HCT116 (cell line): ENCODE data around the gene DENND1C. TPM values are rescaled to one million over a fixed set of nuclear protein-coding genes. Genes with fewer than 3 reads are reported as not detected.

ENCODE experiments used
- ATAC-seq: fragments of 200-7000 bp; cut with Tn5 transposase; 2 replicates; pipeline ENCODE4 v1.9.1; 2020; ENCODE audit warnings: mild to moderate bottlenecking, moderate library complexity
- BruUV-seq: library from RNA; stranded (reverse); fragments of 400-500 nt; replicated peaks from 2 replicates; lab custom pipeline; 2021; lab: Mats Ljungman, UMichigan
- CTCF ChIA-PET: fragments of 300-600 bp; sonication (Branson Sonifier 250); formaldehyde crosslinking; loops from one replicate; lab custom pipeline; 2021; ENCODE audit warnings: antibody characterized with exemption; lab: Charles Lee
- POLR2A ChIA-PET: fragments of 300-600, 350-600 bp; sonication (Branson Sonifier 250); formaldehyde crosslinking; loops from one replicate; lab custom pipeline; 2021; ENCODE audit warnings: antibody characterized with exemption; lab: Charles Lee
- RAD21 ChIA-PET, 2 experiments: fragments of 300-600 bp; sonication (Branson Sonifier 250); formaldehyde crosslinking; loops; one replicate each; lab custom pipeline; 2023; ENCODE audit warnings: low total read pairs in 2 of 2; ENCODE audit not compliant: uncharacterized antibody in 2 of 2, unreplicated experiment in 2 of 2, low non-redundant PET in 1 of 2; lab: Charles Lee
- DNase-seq: peaks from one replicate; pipeline ENCODE4 v3.0.0-alpha.2; 2010; ENCODE audit warnings: low read depth, low spot score
- H2AFZ ChIP-seq: fragments of 200-600 bp; shearing (Covaris generic), sonication (generic); 2 replicates; pipeline ENCODE4 v1.6.1; 2017; ENCODE audit warnings: low read depth, mixed run types, mixed read lengths, antibody characterized with exemption, low read length; ENCODE audit not compliant: poor library complexity, severe bottlenecking
- H3K27ac ChIP-seq: 2 replicates; pipeline ENCODE4 v1.5.1; 2012; ENCODE audit warnings: low read depth, low read length
- H3K27me3 ChIP-seq: fragments of 200-600 bp; sonication (generic); 2 replicates; pipeline ENCODE4 v1.6.1; 2016; ENCODE audit warnings: mixed run types, low read length, mixed read lengths; ENCODE audit not compliant: insufficient read depth
- H3K36me3 ChIP-seq, 2 experiments: fragments of 200-500 bp in 1 of 2; fragments of 200-600 bp in 1 of 2; sonication (Bioruptor generic) in 1 of 2; sonication (generic) in 1 of 2; 2 replicates each; pipeline versions ENCODE4 v1.5.1 to v1.6.1; 2014 to 2016; ENCODE audit warnings: low read length in 2 of 2, inconsistent platforms in 1 of 2, mixed read lengths in 1 of 2, mixed run types in 1 of 2; ENCODE audit not compliant: insufficient read depth in 2 of 2, control insufficient read depth in 1 of 2
- H3K4me1 ChIP-seq, 2 experiments: fragments of 200-600 bp in 1 of 2; sonication (generic) in 1 of 2; 2 replicates each; pipeline versions ENCODE4 v1.5.1 to v1.6.1; 2012 to 2017; ENCODE audit warnings: low read length in 2 of 2, inconsistent platforms in 1 of 2, mild to moderate bottlenecking in 1 of 2, mixed read lengths in 1 of 2, mixed run types in 1 of 2, moderate library complexity in 1 of 2; ENCODE audit not compliant: insufficient read depth in 2 of 2, control insufficient read depth in 1 of 2
- H3K4me2 ChIP-seq: fragments of 200-600 bp; sonication (generic); 2 replicates; pipeline ENCODE4 v1.6.1; 2017; ENCODE audit warnings: mixed run types, low read length, mixed read lengths
- H3K4me3 ChIP-seq, 2 experiments: fragments of 200-600 bp in 1 of 2; sonication (generic) in 1 of 2; replicated peaks in 1 of 2; 2 replicates each; pipeline ENCODE4 v1.5.1; 2011 to 2016; ENCODE audit warnings: low read length in 2 of 2, control low read depth in 1 of 2, low read depth in 1 of 2, mild to moderate bottlenecking in 1 of 2, mixed read lengths in 1 of 2, mixed run types in 1 of 2
- H3K79me2 ChIP-seq: fragments of 200-600 bp; sonication (generic); 2 replicates; pipeline ENCODE4 v1.6.1; 2017; ENCODE audit warnings: mild to moderate bottlenecking, mixed run types, low read length, moderate library complexity, mixed read lengths; ENCODE audit not compliant: insufficient read depth
- H3K9ac ChIP-seq: fragments of 200-600 bp; sonication (generic); 2 replicates; pipeline ENCODE4 v1.6.1; 2016; ENCODE audit warnings: low read length, mixed read lengths
- H3K9me2 ChIP-seq: fragments of 200-600 bp; sonication (generic), shearing (Covaris generic); 2 replicates; pipeline ENCODE4 v1.6.1; 2017; ENCODE audit warnings: mixed run types, mild to moderate bottlenecking, moderate library complexity; ENCODE audit not compliant: insufficient read depth
- H3K9me3 ChIP-seq, 2 experiments: fragments of 200-500 bp in 1 of 2; fragments of 200-600 bp in 1 of 2; sonication (Bioruptor generic) in 1 of 2; sonication (generic) in 1 of 2; 2 replicates each; pipeline ENCODE4 v1.6.1; 2014 to 2017; ENCODE audit warnings: low read length in 2 of 2, mixed read lengths in 2 of 2, inconsistent platforms in 1 of 2, low read depth in 1 of 2, mild to moderate bottlenecking in 1 of 2, mixed run types in 1 of 2, moderate library complexity in 1 of 2; ENCODE audit not compliant: control insufficient read depth in 1 of 2, insufficient read depth in 1 of 2
- H4K20me1 ChIP-seq: fragments of 200-600 bp; sonication (generic), shearing (Covaris generic); 2 replicates; pipeline ENCODE4 v1.6.1; 2017; ENCODE audit warnings: mixed run types, mild to moderate bottlenecking, moderate library complexity; ENCODE audit not compliant: insufficient read depth
- FOSL1 ChIP-seq: IDR thresholded peaks from 2 replicates; pipeline ENCODE4 v1.6.1; 2012; ENCODE audit warnings: low read depth
- POLR2AphosphoS5 ChIP-seq: IDR thresholded peaks from 2 replicates; pipeline ENCODE4 v1.6.1; 2011; ENCODE audit warnings: mild to moderate bottlenecking, low read depth, low read length, moderate library complexity
- RAD21 ChIP-seq: IDR thresholded peaks from 2 replicates; pipeline ENCODE4 v1.6.1; 2012; ENCODE audit warnings: low read depth, mild to moderate bottlenecking
- SRF ChIP-seq: IDR thresholded peaks from 2 replicates; pipeline ENCODE4 v1.6.1; 2012; ENCODE audit warnings: low read depth
- YY1 ChIP-seq: IDR thresholded peaks from 2 replicates; pipeline ENCODE4 v1.6.1; 2011; ENCODE audit warnings: low read length, low read depth, moderate library complexity, mild to moderate bottlenecking; ENCODE audit not compliant: insufficient replicate concordance; ENCODE audit errors: extremely low read depth
- ZFX ChIP-seq: fragments of 450-650 bp; IDR thresholded peaks from 2 replicates; pipeline ENCODE4 v1.6.1; 2017
- intact Hi-C: fragments of 100-400 bp; cut with micrococcal nuclease; formaldehyde crosslinking; loops from 2 replicates; pipeline ENCODE4 v1.10.0; 2022
- total RNA-seq: library from RNA; stranded (reverse); gene quantifications from one replicate; pipeline ENCODE4 v1.2.1, GENCODE V29; 2021; ENCODE audit not compliant: unreplicated experiment
- TF ChIP-seq, protein P1 (sequence below): IDR thresholded peaks from 2 replicates; pipeline ENCODE4 v1.6.1; 2012; ENCODE audit warnings: low read depth
- TF ChIP-seq, protein P2 (sequence below): IDR thresholded peaks from 2 replicates; pipeline ENCODE4 v1.6.1; 2011; ENCODE audit warnings: mild to moderate bottlenecking, low read length, moderate library complexity; ENCODE audit not compliant: insufficient replicate concordance; ENCODE audit errors: extremely low read depth
- TF ChIP-seq, protein P3 (sequence below), 3 experiments: fragments of 200-600 bp in 1 of 3; sonication (generic) in 1 of 3; IDR thresholded peaks in 2 of 3; conservative IDR thresholded peaks in 1 of 3; 2 replicates each; pipeline ENCODE4 v1.5.1; 2012 to 2017; ENCODE audit warnings: low read depth in 2 of 3, low read length in 2 of 3, antibody characterized with exemption in 1 of 3, borderline replicate concordance in 1 of 3, control low read depth in 1 of 3, mild to moderate bottlenecking in 1 of 3, mixed read lengths in 1 of 3, mixed run types in 1 of 3, moderate library complexity in 1 of 3; ENCODE audit not compliant: insufficient read depth in 1 of 3

DENND1C gene
- total RNA-seq, 1 experiment from 2014 or later: 0.54 TPM

DNA sequence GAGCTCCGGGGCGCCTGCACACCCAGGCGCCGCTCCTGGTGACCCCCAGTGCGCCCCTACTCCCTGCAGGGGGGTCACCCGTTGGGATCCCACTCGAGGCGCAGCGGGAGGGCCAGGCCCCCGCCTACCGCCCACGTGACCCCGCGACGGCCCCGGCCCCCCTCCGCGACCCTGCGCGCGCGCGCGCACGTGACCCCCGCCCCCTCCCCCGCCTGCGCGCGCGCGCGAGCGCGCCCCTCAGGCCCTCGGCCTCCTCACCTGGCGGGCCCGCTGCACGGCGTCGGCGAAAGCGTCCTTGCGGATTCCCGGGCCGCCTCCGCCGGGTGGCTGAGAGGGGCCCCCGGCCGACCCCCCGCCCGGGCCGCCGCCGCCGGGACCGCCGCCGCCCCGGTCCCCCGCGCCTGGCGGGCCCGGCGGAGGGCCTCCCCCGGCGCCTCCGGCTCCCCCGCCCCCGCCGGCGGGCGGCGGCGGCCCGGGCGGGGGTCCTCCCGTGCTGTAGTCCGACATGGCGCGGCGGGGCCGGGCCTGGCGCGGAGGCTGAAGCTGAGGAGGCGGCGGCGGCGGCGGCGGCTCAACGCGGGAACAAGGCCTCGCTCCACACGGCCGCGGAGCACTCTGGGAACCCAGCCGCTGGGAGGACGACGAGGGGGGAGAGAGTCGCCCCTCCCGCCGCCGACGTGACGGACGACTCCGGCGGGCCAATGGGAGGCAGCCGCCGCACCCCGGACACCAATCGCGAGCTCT is 57.2 kb downstream of the DENND1C start, which contains the start of gene KHSRP:
Gene KHSRP (minus strand): TSS at position 617 of the 744 bp plus-strand sequence. CDS start 110 bp downstream, at position 507.
- Histone ChIP-seq H3K27ac (peak within 1 kb of the TSS; percentile 85), H2AFZ (no peak within 1 kb of the TSS), H3K4me2 (peak within 1 kb of the TSS; percentile 98)
- TF ChIP-seq, protein P1, sequence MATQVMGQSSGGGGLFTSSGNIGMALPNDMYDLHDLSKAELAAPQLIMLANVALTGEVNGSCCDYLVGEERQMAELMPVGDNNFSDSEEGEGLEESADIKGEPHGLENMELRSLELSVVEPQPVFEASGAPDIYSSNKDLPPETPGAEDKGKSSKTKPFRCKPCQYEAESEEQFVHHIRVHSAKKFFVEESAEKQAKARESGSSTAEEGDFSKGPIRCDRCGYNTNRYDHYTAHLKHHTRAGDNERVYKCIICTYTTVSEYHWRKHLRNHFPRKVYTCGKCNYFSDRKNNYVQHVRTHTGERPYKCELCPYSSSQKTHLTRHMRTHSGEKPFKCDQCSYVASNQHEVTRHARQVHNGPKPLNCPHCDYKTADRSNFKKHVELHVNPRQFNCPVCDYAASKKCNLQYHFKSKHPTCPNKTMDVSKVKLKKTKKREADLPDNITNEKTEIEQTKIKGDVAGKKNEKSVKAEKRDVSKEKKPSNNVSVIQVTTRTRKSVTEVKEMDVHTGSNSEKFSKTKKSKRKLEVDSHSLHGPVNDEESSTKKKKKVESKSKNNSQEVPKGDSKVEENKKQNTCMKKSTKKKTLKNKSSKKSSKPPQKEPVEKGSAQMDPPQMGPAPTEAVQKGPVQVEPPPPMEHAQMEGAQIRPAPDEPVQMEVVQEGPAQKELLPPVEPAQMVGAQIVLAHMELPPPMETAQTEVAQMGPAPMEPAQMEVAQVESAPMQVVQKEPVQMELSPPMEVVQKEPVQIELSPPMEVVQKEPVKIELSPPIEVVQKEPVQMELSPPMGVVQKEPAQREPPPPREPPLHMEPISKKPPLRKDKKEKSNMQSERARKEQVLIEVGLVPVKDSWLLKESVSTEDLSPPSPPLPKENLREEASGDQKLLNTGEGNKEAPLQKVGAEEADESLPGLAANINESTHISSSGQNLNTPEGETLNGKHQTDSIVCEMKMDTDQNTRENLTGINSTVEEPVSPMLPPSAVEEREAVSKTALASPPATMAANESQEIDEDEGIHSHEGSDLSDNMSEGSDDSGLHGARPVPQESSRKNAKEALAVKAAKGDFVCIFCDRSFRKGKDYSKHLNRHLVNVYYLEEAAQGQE: no peak
- TF ChIP-seq POLR2AphosphoS5 (peak; percentile 81), YY1 (no peak), FOSL1 (no peak), ZFX (peak; percentile 85), RAD21 (no peak), SRF (no peak)
- TF ChIP-seq, protein P2, sequence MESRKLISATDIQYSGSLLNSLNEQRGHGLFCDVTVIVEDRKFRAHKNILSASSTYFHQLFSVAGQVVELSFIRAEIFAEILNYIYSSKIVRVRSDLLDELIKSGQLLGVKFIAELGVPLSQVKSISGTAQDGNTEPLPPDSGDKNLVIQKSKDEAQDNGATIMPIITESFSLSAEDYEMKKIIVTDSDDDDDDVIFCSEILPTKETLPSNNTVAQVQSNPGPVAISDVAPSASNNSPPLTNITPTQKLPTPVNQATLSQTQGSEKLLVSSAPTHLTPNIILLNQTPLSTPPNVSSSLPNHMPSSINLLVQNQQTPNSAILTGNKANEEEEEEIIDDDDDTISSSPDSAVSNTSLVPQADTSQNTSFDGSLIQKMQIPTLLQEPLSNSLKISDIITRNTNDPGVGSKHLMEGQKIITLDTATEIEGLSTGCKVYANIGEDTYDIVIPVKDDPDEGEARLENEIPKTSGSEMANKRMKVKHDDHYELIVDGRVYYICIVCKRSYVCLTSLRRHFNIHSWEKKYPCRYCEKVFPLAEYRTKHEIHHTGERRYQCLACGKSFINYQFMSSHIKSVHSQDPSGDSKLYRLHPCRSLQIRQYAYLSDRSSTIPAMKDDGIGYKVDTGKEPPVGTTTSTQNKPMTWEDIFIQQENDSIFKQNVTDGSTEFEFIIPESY: no peak
- TF ChIP-seq, protein P3, sequence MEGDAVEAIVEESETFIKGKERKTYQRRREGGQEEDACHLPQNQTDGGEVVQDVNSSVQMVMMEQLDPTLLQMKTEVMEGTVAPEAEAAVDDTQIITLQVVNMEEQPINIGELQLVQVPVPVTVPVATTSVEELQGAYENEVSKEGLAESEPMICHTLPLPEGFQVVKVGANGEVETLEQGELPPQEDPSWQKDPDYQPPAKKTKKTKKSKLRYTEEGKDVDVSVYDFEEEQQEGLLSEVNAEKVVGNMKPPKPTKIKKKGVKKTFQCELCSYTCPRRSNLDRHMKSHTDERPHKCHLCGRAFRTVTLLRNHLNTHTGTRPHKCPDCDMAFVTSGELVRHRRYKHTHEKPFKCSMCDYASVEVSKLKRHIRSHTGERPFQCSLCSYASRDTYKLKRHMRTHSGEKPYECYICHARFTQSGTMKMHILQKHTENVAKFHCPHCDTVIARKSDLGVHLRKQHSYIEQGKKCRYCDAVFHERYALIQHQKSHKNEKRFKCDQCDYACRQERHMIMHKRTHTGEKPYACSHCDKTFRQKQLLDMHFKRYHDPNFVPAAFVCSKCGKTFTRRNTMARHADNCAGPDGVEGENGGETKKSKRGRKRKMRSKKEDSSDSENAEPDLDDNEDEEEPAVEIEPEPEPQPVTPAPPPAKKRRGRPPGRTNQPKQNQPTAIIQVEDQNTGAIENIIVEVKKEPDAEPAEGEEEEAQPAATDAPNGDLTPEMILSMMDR (IDR thresholded peaks at IDR 0.05 in 2 of 3, conservative IDR thresholded peaks at IDR 0.05 in 1 of 3; ENCODE audit: borderline replicate concordance in 1 of 3, insufficient read depth in 1 of 3, low read depth in 2 of 3, low read length in 2 of 3): no peak
- TF ChIP-seq, all 23 proteins: peak for 2
- ChIA-PET RAD21 (interaction anchor here in 1 of 2 experiments (1.1 kb wide), 1 partner anchor 31 kb away, joined by 3 read pairs; the partner anchor contains the start of gene GTF2F1), POLR2A (interaction anchor here (1.0 to 1.6 kb wide), 3 partner anchors 14 to 106 kb away, joined by 4 to 8 read pairs (median 7); partner anchors contain the start of genes ALKBH7 and TNFSF9), CTCF (interaction anchor here (0.9 to 1.3 kb wide), 3 partner anchors 14 to 206 kb away, joined by 3 to 4 read pairs (median 4); partner anchors contain the start of gene SLC25A23)
- Histone ChIP-seq H3K79me2 (peaks cover 48% of the 10 kb centered on the region), H3K9ac (peak within 1 kb of the TSS; percentile 96), H3K27me3 (no peaks in the 10 kb centered on the region), H4K20me1 (peaks cover 39% of the 10 kb centered on the region; the same call in 1 of the 2 replicates), H3K9me2 (no peaks in the 10 kb centered on the region), H3K4me3 (peak within 1 kb of the TSS; percentile 98 to 99), H3K4me1 (peaks cover 8 to 26% of the 10 kb centered on the region in 2 experiments; a peak in 3 of 4 replicates), H3K36me3 (peaks cover 25 to 34% of the 10 kb centered on the region in 2 experiments; a peak in 3 of 4 replicates), H3K9me3 (no peaks in the 10 kb centered on the region)
- intact Hi-C loops: no loop called here
- BruUV-seq: no TSS peak
- DNase-seq (no peak), ATAC-seq (no peak)
